Effector memory CD8-positive, alpha-beta T cell (primary cell): ENCODE measurements around the gene PPP1R14C.

ENCODE experiments used
- ATAC-seq: fragments of 150-1000 bp; cut with Tn5 transposase; replicated peaks from 2 replicates; pipeline ENCODE4 v1.10.0; 2021; ENCODE audit warnings: mild to moderate bottlenecking, moderate library complexity
- DNase-seq, 3 experiments: peaks; one replicate each; pipeline ENCODE4 v3.0.0; 2021
- H3K27ac Mint-ChIP-seq, 2 donors: one replicate each; pipeline ENCODE4 v1.8.0; 2022; ENCODE audit warnings: mild to moderate bottlenecking in 2 of 2, mixed read lengths in 2 of 2, moderate library complexity in 2 of 2
- H3K27me3 Mint-ChIP-seq, 2 donors: one replicate each; pipeline ENCODE4 v1.8.0; 2022; ENCODE audit warnings: mixed read lengths in 2 of 2
- H3K36me3 Mint-ChIP-seq: one replicate; pipeline ENCODE4 v1.8.0; 2022; ENCODE audit warnings: mild to moderate bottlenecking, moderate library complexity, mixed read lengths; ENCODE audit not compliant: insufficient read depth
- H3K4me1 Mint-ChIP-seq, 2 donors: one replicate each; pipeline ENCODE4 v1.8.0; 2022; ENCODE audit warnings: low read depth in 2 of 2, mixed read lengths in 2 of 2
- H3K4me3 Mint-ChIP-seq, 2 donors: one replicate each; pipeline ENCODE4 v1.8.0; 2022; ENCODE audit warnings: mild to moderate bottlenecking in 2 of 2, mixed read lengths in 2 of 2, moderate library complexity in 2 of 2
- H3K9me3 Mint-ChIP-seq, 2 donors: one replicate each; pipeline ENCODE4 v1.8.0; 2022; ENCODE audit warnings: mixed read lengths in 2 of 2

Gene PPP1R14C

DNA sequence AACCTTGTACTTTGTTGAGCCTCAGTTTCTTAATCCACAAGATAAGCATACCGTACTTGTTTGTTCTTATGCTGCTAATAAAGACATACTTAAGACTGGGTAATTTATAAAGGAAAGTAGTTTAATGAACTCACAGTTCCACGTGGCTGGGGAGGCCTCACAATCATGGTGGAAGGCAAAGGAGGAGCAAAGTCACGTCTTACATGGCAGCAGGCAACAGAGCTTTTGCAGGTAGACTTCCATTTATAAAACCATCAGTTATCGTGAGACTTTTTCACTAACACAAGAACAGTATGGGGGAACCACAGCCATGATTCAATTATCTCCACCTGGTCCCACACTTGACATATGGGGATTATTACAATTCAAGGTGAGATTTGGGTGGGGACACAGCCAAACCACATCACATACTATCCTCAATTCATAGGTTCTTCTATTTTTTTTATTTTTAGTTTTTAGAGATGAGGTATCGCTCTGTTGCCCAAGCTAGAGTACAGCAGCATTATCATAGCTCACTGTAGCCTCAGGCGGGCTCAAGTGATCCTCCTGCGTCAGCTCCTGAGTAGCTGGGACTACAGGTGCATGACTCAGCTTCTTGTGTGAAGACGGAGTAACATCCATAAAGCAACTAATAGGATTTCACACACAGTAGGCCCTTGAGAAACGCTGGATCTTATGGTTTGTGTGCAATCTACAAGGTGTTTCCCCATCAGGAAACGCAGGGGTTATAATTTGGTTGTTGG is 149.3 kb downstream of the PPP1R14C start:
- Mint-ChIP-seq H3K4me1 (no peaks in the 10 kb centered on the region), H3K36me3 (no peaks in the 10 kb centered on the region), H3K4me3 (no peak overlapping the region), H3K27ac (no peak overlapping the region), H3K27me3 (peaks cover under 1 to 33% of the 10 kb centered on the region in 2 donors), H3K9me3 (no peaks in the 10 kb centered on the region)
- ATAC-seq (no peak), DNase-seq (no peak)

DNA sequence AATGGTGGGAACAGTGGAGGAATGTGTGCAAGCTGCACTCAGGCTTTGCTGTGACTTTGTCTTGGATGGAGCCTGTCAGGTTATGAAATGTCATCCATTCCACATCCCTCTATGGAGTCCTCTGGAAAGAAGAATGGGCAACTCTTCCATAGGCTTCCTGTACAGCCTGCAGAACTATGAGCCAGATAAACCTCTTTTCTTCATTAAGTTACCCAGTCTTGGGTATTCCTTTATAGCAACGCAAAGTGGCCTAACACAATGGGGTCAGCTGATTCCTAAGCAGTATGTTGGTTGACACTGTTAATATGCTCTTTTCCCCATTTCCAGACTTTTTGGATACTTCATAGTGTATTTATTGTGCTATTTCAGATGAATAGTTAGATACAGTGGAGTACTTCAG is 150.2 kb downstream of the PPP1R14C start:
- DNase-seq (no peak), ATAC-seq (no peak)
- H3K9me3 Mint-ChIP-seq, result peaks cover 2 to 8% of the 10 kb centered on the region in 2 donors
- no peak overlapping the region for H3K27ac Mint-ChIP-seq
- H3K4me1 Mint-ChIP-seq, result no peaks in the 10 kb centered on the region
- H3K36me3 Mint-ChIP-seq, result no peaks in the 10 kb centered on the region
- peaks cover 0 to 33% of the 10 kb centered on the region in 2 donors for H3K27me3 Mint-ChIP-seq
- H3K4me3 Mint-ChIP-seq, result no peak overlapping the region

GRCh38 chr6:150293423-150294173 is 150.8 kb downstream of the PPP1R14C start:
- no peak for DNase-seq
- Mint-ChIP-seq H3K9me3 (peaks cover 2 to 8% of the 10 kb centered on the region in 2 donors), H3K4me1 (no peaks in the 10 kb centered on the region), H3K36me3 (no peaks in the 10 kb centered on the region), H3K27ac (no peak overlapping the region), H3K4me3 (no peak overlapping the region), H3K27me3 (peaks cover 0 to 32% of the 10 kb centered on the region in 2 donors)
- ATAC-seq, result no peak

- H3K36me3 Mint-ChIP-seq, result peaks cover under 1% of the 10 kb centered on the region
- peaks cover 0 to 10% of the 10 kb centered on the region in 2 donors for H3K27me3 Mint-ChIP-seq
- no peak for ATAC-seq
These were observed 154.0 kb downstream of the PPP1R14C start for GRCh38 chr6:150296890-150297289.

GRCh38 chr6:150297327-150298029 is 154.6 kb downstream of the PPP1R14C start:
- Mint-ChIP-seq H3K4me1 (peaks cover 4 to 6% of the 10 kb centered on the region in 2 donors), H3K36me3 (peaks cover 3% of the 10 kb centered on the region), H3K27ac (no peak overlapping the region), H3K9me3 (peaks cover 2 to 8% of the 10 kb centered on the region in 2 donors), H3K4me3 (no peak overlapping the region), H3K27me3 (peaks cover 0 to 10% of the 10 kb centered on the region in 2 donors)
- ATAC-seq, result no peak
- DNase-seq, result no peak

More at GRCh38 chr6:150296890-150297289, 154.0 kb downstream of the PPP1R14C start:
- H3K4me3 Mint-ChIP-seq, result no peak overlapping the region
- peaks cover under 1 to 1% of the 10 kb centered on the region in 2 donors for H3K4me1 Mint-ChIP-seq
- DNase-seq, result no peak
- H3K9me3 Mint-ChIP-seq, result peaks cover 2 to 8% of the 10 kb centered on the region in 2 donors
- H3K27ac Mint-ChIP-seq, result no peak overlapping the region

DNA sequence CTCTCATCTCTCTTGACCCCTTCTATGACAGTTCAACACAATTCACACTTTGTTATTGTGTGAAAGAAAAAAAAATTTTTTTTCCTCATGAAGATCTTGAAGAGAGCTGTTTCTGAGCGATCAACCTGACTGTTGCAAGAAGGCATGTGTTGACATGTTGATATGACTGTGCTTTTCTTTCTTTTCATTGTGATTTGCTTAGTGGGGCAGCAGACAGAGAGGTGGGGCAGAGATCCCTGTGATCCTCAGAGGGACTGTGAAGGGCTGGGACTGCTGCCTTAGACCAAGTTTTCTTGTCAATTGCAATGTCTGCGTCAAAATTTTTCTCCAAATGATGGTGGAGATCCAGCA is 155.2 kb downstream of the PPP1R14C start:
- Mint-ChIP-seq H3K36me3 (peaks cover 3% of the 10 kb centered on the region), H3K4me1 (peaks cover 6 to 9% of the 10 kb centered on the region in 2 donors), H3K4me3 (no peak overlapping the region), H3K27ac (no peak overlapping the region), H3K9me3 (peaks cover 2 to 8% of the 10 kb centered on the region in 2 donors), H3K27me3 (peaks cover 0 to 10% of the 10 kb centered on the region in 2 donors)
- DNase-seq (no peak), ATAC-seq (no peak)

DNA sequence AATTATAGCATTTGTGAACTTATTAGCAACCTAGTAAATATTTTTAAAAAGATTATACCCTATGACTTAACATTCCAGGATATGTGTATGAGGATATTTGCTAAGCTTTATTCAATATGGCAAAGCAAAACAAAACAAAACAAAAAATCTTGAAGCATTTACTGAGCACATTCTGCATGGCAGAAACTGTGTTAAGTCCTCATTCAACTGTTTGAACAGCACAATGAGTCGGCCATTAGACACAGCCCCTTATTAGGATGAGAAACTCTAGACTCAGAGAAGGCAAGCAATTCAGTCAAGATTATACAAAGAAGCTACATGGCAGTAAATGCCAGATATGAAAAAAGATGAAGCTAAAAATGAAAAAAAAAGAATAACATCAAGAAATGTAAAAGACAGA is 155.8 kb downstream of the PPP1R14C start:
- DNase-seq (no peak), ATAC-seq (no peak)
- H3K4me1 Mint-ChIP-seq, result peaks cover 6 to 9% of the 10 kb centered on the region in 2 donors
- peaks cover 3% of the 10 kb centered on the region for H3K36me3 Mint-ChIP-seq
- H3K9me3 Mint-ChIP-seq, result peaks cover 2 to 8% of the 10 kb centered on the region in 2 donors
- H3K27ac Mint-ChIP-seq, result no peak overlapping the region
- H3K27me3 Mint-ChIP-seq, result peaks cover 0 to 10% of the 10 kb centered on the region in 2 donors
- H3K4me3 Mint-ChIP-seq, result no peak overlapping the region
